ENCODE data around the gene GULP1.

Gene GULP1

GRCh38 chr2:188404341-188405004 is 112.8 kb downstream of the GULP1 start:
- ATAC-seq (no peak), DNase-seq (no peak)
- Mint-ChIP-seq H3K9me3 (peaks cover 6 to 17% of the 10 kb centered on the region in 2 donors), H3K27ac (no peak overlapping the region), H3K27me3 (no peaks in the 10 kb centered on the region), H3K4me1 (no peaks in the 10 kb centered on the region), H3K4me3 (no peak overlapping the region)

- Mint-ChIP-seq H3K4me3 (no peak overlapping the region), H3K27ac (no peak overlapping the region), H3K27me3 (no peaks in the 10 kb centered on the region), H3K4me1 (no peaks in the 10 kb centered on the region), H3K9me3 (peaks cover 6 to 29% of the 10 kb centered on the region in 2 donors)
- DNase-seq (no peak), ATAC-seq (no peak)
These were observed 114.7 kb downstream of the GULP1 start for GRCh38 chr2:188406414-188406813.

GRCh38 chr2:188410504-188411235 is 119.0 kb downstream of the GULP1 start:
- H3K4me3 Mint-ChIP-seq: no peak overlapping the region
- peaks cover 6 to 35% of the 10 kb centered on the region in 2 donors for H3K9me3 Mint-ChIP-seq
- DNase-seq (no peak), ATAC-seq (no peak)
- H3K4me1 Mint-ChIP-seq: no peaks in the 10 kb centered on the region
- H3K27ac Mint-ChIP-seq: no peak overlapping the region
- no peaks in the 10 kb centered on the region for H3K27me3 Mint-ChIP-seq

GRCh38 chr2:188412190-188412589 is 120.5 kb downstream of the GULP1 start:
- DNase-seq: no peak

GRCh38 chr2:188414411-188414810 is 122.7 kb downstream of the GULP1 start:
- H3K4me1 Mint-ChIP-seq: no peaks in the 10 kb centered on the region
- no peak overlapping the region for H3K27ac Mint-ChIP-seq
- DNase-seq: no peak
- no peak overlapping the region for H3K4me3 Mint-ChIP-seq
- H3K27me3 Mint-ChIP-seq: no peaks in the 10 kb centered on the region
- peaks cover 0 to 17% of the 10 kb centered on the region in 2 donors for H3K9me3 Mint-ChIP-seq
- no peak for ATAC-seq

More at GRCh38 chr2:188412190-188412589, 120.5 kb downstream of the GULP1 start:
- ATAC-seq: no peak
- H3K27ac Mint-ChIP-seq: no peak overlapping the region
- no peaks in the 10 kb centered on the region for H3K27me3 Mint-ChIP-seq
- H3K4me1 Mint-ChIP-seq: no peaks in the 10 kb centered on the region
- H3K4me3 Mint-ChIP-seq: no peak overlapping the region
- peaks cover 0 to 26% of the 10 kb centered on the region in 2 donors for H3K9me3 Mint-ChIP-seq

- H3K4me1 Mint-ChIP-seq: no peaks in the 10 kb centered on the region
- H3K27ac Mint-ChIP-seq: no peak overlapping the region
- ATAC-seq (no peak), DNase-seq (no peak)
- H3K4me3 Mint-ChIP-seq: no peak overlapping the region
- H3K27me3 Mint-ChIP-seq: no peaks in the 10 kb centered on the region
- peaks cover 0 to 13% of the 10 kb centered on the region in 2 donors for H3K9me3 Mint-ChIP-seq
These were observed 123.4 kb downstream of the GULP1 start for GRCh38 chr2:188414869-188415753.

GRCh38 chr2:188415754-188416083 is 124.0 kb downstream of the GULP1 start:
- no peak for DNase-seq
- no peaks in the 10 kb centered on the region for H3K4me1 Mint-ChIP-seq
- H3K4me3 Mint-ChIP-seq: no peak overlapping the region
- ATAC-seq: no peak
- peaks cover 0 to 7% of the 10 kb centered on the region in 2 donors for H3K9me3 Mint-ChIP-seq
- no peaks in the 10 kb centered on the region for H3K27me3 Mint-ChIP-seq
- no peak overlapping the region for H3K27ac Mint-ChIP-seq

- DNase-seq (no peak), ATAC-seq (no peak)
- Mint-ChIP-seq H3K4me3 (no peak overlapping the region), H3K9me3 (peaks cover 0 to 6% of the 10 kb centered on the region in 2 donors), H3K27me3 (no peaks in the 10 kb centered on the region), H3K4me1 (no peaks in the 10 kb centered on the region), H3K27ac (no peak overlapping the region)
These were observed 124.7 kb downstream of the GULP1 start for GRCh38 chr2:188416367-188416766.

GRCh38 chr2:188422726-188423125 is 131.1 kb downstream of the GULP1 start:
- DNase-seq (no peak), ATAC-seq (no peak)
- Mint-ChIP-seq H3K27me3 (no peaks in the 10 kb centered on the region), H3K4me3 (no peak overlapping the region), H3K27ac (no peak overlapping the region), H3K9me3 (no peaks in the 10 kb centered on the region), H3K4me1 (no peaks in the 10 kb centered on the region)

GRCh38 chr2:188425266-188425665 is 133.6 kb downstream of the GULP1 start:
- ATAC-seq: no peak
- Mint-ChIP-seq H3K27ac (no peak overlapping the region), H3K4me3 (no peak overlapping the region), H3K27me3 (no peaks in the 10 kb centered on the region), H3K9me3 (no peaks in the 10 kb centered on the region), H3K4me1 (no peaks in the 10 kb centered on the region)
- DNase-seq: no peak

GRCh38 chr2:188426121-188426520 is 134.4 kb downstream of the GULP1 start:
- no peak overlapping the region for H3K4me3 Mint-ChIP-seq
- H3K27ac Mint-ChIP-seq: no peak overlapping the region
- H3K9me3 Mint-ChIP-seq: no peaks in the 10 kb centered on the region
- H3K27me3 Mint-ChIP-seq: no peaks in the 10 kb centered on the region
- DNase-seq: no peak
- H3K4me1 Mint-ChIP-seq: no peaks in the 10 kb centered on the region
- ATAC-seq: no peak

GRCh38 chr2:188430705-188431104 is 139.0 kb downstream of the GULP1 start:
- no peak for DNase-seq
- ATAC-seq: no peak
- no peaks in the 10 kb centered on the region for H3K4me1 Mint-ChIP-seq
- no peaks in the 10 kb centered on the region for H3K27me3 Mint-ChIP-seq
- H3K4me3 Mint-ChIP-seq: no peak overlapping the region
- H3K27ac Mint-ChIP-seq: no peak overlapping the region
- no peaks in the 10 kb centered on the region for H3K9me3 Mint-ChIP-seq

GRCh38 chr2:188434018-188434417 is 142.3 kb downstream of the GULP1 start:
- H3K27ac Mint-ChIP-seq: no peak overlapping the region
- no peaks in the 10 kb centered on the region for H3K27me3 Mint-ChIP-seq

GRCh38 chr2:188435115-188435514 is 143.4 kb downstream of the GULP1 start:
- Mint-ChIP-seq H3K27me3 (no peaks in the 10 kb centered on the region), H3K9me3 (peaks cover 5 to 6% of the 10 kb centered on the region in 2 donors), H3K4me1 (no peaks in the 10 kb centered on the region), H3K4me3 (no peak overlapping the region), H3K27ac (no peak overlapping the region)
- no peak for DNase-seq
- ATAC-seq: no peak

More at GRCh38 chr2:188434018-188434417, 142.3 kb downstream of the GULP1 start:
- DNase-seq (no peak), ATAC-seq (no peak)
- H3K4me3 Mint-ChIP-seq: no peak overlapping the region
- peaks cover 5 to 6% of the 10 kb centered on the region in 2 donors for H3K9me3 Mint-ChIP-seq
- H3K4me1 Mint-ChIP-seq: no peaks in the 10 kb centered on the region

- no peak for ATAC-seq
These were observed 145.9 kb downstream of the GULP1 start for GRCh38 chr2:188437537-188437936.

GRCh38 chr2:188439986-188440385 is 148.3 kb downstream of the GULP1 start:
- no peak overlapping the region for H3K27ac Mint-ChIP-seq
- H3K4me1 Mint-ChIP-seq: no peaks in the 10 kb centered on the region
- DNase-seq (no peak), ATAC-seq (no peak)
- peaks cover 5 to 6% of the 10 kb centered on the region in 2 donors for H3K9me3 Mint-ChIP-seq
- no peaks in the 10 kb centered on the region for H3K27me3 Mint-ChIP-seq
- no peak overlapping the region for H3K4me3 Mint-ChIP-seq

More at GRCh38 chr2:188437537-188437936, 145.9 kb downstream of the GULP1 start:
- H3K27me3 Mint-ChIP-seq: no peaks in the 10 kb centered on the region
- H3K4me1 Mint-ChIP-seq: no peaks in the 10 kb centered on the region
- peaks cover 5 to 6% of the 10 kb centered on the region in 2 donors for H3K9me3 Mint-ChIP-seq
- H3K27ac Mint-ChIP-seq: no peak overlapping the region
- H3K4me3 Mint-ChIP-seq: no peak overlapping the region
- no peak for DNase-seq
